Neural cell (in vitro differentiated cells): ENCODE results near the gene CUBN.

Source experiments
- EP300 ChIP-seq: fragments of 450-650 bp; conservative IDR thresholded peaks from 2 replicates; pipeline ENCODE4 v1.6.1; 2014; ENCODE audit warnings: antibody characterized with exemption, mild to moderate bottlenecking, moderate library complexity; ENCODE audit not compliant: poor library complexity, severe bottlenecking
- TF ChIP-seq, protein P1 (sequence below): fragments of 450-650 bp; IDR thresholded peaks from 2 replicates; pipeline ENCODE4 v1.5.1; 2014; ENCODE audit warnings: antibody characterized with exemption, mild to moderate bottlenecking, moderate library complexity; ENCODE audit not compliant: poor library complexity, severe bottlenecking

DNA sequence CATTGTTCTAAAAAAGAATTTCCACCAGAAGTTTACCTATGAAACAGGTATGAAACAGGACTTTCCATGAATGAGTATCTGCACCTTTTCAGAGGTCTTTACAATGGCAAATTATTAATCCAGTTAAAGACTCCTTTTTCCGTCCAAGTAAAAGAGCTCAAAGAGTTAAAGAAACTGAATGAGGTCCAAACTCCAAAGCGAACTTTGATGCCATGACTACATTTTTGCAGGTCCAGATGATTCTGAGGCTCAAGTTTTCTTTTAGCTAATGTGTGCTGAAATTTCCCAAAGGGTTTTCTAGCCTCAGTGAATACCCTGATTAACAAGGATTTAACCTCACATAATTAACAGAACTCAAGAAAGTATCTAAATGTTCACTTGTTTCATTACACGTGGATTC lies 9.8 kb downstream of the CUBN start:
- TF ChIP-seq, protein P1, sequence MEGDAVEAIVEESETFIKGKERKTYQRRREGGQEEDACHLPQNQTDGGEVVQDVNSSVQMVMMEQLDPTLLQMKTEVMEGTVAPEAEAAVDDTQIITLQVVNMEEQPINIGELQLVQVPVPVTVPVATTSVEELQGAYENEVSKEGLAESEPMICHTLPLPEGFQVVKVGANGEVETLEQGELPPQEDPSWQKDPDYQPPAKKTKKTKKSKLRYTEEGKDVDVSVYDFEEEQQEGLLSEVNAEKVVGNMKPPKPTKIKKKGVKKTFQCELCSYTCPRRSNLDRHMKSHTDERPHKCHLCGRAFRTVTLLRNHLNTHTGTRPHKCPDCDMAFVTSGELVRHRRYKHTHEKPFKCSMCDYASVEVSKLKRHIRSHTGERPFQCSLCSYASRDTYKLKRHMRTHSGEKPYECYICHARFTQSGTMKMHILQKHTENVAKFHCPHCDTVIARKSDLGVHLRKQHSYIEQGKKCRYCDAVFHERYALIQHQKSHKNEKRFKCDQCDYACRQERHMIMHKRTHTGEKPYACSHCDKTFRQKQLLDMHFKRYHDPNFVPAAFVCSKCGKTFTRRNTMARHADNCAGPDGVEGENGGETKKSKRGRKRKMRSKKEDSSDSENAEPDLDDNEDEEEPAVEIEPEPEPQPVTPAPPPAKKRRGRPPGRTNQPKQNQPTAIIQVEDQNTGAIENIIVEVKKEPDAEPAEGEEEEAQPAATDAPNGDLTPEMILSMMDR: no peak
- no peak for TF ChIP-seq EP300
